Measurements from ENCODE around the gene SORCS3.

- TF ChIP-seq EZH2 (IDR thresholded peaks at IDR 0.05; ENCODE audit: low read length) (no peak), CTCF (optimal IDR thresholded peaks at IDR 0.05 in 1 of 3, IDR thresholded peaks at IDR 0.05 in 1 of 3, conservative IDR thresholded peaks at IDR 0.05 in 1 of 3; ENCODE audit: extremely low read depth in 1 of 3, insufficient read depth in 2 of 3, low read length in 3 of 3) (no peak)
Measured at GRCh38 chr10:104711302-104711721, 70.2 kb downstream of the SORCS3 start.
